ENCODE data around the gene OSM.

OSM gene

DNA sequence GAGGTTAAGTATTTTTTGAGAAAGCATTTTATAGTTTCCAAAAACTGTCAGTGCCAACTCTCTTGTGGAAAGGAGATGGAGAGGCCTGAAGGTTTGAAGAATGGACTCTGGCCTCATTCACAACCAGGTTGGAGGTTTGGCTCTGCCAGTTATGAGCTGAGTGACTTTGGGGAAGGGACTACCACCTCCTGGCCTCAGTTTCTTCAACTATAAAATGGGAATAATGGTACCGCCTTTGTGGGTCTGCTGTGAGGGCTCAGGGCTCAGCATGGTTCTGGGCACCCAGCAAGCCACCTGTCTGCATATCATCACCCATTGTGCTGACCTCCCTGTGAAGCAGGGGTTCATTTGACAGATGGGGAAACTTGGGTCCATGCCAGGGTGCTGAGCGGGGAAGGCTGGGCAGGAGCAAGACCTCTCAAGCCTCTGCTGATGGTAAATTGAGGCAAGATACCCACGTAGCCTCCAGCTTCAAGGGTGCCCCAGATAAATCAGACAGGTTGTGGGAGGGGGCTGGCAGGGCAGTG lies 16.5 kb downstream of the OSM start:
- in situ Hi-C loops (cut with MboI; ENCODE audit: low pct_unique_long_range_greater_than_20kb, low sequenced_read_pairs) = no loop called here
- no peak for DNase-seq

DNA sequence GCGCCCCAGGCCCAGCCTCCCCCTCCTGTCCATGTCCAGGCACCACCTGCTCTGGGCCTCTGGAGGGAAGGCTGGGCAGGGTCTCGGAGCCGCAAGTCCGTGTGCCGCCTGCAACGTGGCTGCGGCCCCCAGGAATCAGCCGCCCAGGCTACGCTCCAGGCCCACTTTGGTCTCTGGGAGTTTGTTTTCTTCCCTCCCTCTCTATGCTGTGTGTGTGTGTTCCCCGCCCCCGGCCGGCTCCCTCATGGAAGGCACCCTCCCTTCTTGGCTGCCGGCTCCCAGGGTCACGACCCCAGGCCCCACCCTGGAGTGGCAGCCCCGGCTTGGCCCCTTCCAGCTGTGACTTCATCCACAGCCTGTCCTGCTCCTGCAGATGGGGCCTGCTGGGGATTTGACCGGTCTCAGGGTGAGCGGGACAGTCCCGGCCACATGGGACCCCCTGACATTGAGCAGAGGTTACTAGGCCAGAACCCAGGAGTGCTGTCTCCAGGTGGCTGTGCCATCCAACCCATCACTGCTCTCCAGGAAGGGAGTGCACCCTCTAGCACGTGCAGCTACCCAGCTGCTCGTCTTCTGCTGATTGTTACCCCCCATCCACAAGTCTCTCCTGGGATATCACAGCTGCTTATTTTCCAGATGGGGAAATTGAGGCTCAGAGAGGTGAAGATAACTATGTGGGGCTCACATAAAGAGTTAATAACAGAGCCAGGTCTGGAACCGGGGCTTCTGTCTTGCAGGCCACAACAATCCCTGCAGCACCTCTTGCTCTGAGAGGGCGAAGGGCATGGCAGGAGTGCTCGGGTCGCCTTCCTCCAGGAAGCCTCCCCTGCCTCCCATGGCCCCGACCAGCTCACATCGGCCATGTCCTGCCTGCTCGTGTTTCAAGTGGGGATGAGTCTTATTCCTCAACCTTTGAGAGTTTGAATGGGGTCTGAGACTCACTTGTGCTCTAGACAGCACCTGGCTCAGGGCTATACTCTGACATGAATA lies 17.3 kb downstream of the OSM start:
- no peak for DNase-seq
- in situ Hi-C loops (cut with MboI; ENCODE audit: low pct_unique_long_range_greater_than_20kb, low sequenced_read_pairs) = no loop called here

DNA sequence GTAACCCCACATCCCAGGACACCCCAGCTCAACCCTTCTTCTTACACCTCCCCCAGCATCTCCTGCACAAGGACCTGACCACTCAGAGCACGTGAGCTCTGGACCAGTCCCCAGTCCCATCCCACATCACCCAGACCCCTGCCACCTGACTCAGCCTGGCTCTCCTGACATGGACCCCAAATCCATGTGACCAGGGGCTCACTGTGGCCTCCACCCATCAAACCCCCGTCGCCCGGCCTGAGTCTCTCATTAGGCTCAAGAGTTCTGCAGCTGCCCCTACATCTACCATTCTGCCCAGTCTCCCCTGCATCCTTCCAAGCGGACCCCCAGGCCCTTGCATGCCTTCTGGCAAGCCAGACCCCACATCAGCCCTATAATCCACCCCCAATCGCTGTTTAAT lies 18.2 kb downstream of the OSM start:
- in situ Hi-C loops (cut with MboI; ENCODE audit: low pct_unique_long_range_greater_than_20kb, low sequenced_read_pairs) = no loop called here
- no peak for DNase-seq

DNA sequence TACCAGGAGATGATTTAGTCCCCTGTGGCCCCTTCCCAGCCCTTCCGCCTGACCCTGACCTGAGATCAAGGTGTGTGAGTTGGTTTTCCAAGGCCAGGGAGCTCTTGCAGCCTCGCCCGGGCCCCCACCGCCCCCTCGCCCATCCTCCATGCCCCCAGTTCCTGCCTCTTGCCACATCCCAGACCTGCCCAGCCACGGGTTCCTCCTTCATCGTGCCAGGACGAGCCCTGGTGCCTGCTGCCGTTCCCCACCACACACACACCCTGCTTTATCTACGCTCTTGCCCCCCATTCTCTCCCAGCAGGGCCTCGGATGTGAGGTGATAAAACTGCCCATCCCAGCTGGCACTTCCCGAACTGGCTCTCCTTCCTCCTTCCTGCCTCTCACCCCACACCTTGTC lies 18.7 kb downstream of the OSM start:
- in situ Hi-C loops (cut with MboI; ENCODE audit: low pct_unique_long_range_greater_than_20kb, low sequenced_read_pairs) = no loop called here
- DNase-seq = no peak

DNA sequence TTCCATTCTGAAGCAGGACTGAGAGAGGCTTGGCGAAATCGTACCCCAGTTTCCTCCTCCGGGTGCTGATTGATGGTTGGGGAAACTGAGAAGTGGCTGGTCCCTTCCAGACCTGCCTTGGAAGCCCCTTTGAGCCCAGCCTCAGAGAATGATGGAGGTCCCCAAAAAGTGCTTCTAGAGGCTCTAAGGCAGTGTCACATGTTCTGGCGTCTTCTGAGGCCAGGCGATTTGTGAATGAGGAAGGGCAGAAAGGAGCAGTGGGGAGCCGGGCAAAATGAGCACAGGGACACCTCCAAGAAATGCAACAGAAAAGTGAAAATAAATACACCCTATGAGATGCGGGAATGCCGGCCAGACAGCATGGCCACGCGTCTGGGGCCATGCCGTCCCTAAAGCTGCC lies 19.1 kb downstream of the OSM start:
- in situ Hi-C loops (cut with MboI; ENCODE audit: low pct_unique_long_range_greater_than_20kb, low sequenced_read_pairs) = no loop called here
- no peak for DNase-seq

DNA sequence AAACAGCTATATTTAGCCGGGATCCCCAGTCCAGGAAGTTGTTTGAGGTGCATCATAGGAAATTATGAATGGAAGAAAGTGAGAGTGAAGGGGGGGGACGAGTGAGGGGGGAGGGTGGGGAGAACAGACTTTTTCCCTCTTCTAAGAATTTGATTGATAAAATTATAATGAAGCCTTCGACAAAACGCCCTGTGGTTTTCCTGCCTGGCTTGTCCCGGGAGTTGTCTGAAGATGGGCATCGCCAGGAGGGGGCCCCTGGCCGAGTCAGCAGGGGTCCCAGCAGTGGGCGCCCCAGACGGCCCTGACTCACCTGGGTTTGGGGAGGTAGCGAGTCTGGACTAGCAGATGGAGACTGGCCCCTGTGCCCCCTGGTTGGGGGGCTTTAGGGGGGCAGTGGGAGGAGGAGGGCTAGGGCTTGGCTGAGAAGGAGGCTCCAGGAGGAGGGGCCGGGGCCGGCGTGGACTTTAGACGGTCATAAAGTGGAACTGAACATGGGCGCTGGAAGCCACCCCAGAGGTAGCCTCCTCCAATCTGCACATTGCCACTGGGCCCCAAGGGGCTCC lies 19.8 kb downstream of the OSM start:
- in situ Hi-C loops (cut with MboI; ENCODE audit: low pct_unique_long_range_greater_than_20kb, low sequenced_read_pairs) = no loop called here
- DNase-seq = no peak

DNA sequence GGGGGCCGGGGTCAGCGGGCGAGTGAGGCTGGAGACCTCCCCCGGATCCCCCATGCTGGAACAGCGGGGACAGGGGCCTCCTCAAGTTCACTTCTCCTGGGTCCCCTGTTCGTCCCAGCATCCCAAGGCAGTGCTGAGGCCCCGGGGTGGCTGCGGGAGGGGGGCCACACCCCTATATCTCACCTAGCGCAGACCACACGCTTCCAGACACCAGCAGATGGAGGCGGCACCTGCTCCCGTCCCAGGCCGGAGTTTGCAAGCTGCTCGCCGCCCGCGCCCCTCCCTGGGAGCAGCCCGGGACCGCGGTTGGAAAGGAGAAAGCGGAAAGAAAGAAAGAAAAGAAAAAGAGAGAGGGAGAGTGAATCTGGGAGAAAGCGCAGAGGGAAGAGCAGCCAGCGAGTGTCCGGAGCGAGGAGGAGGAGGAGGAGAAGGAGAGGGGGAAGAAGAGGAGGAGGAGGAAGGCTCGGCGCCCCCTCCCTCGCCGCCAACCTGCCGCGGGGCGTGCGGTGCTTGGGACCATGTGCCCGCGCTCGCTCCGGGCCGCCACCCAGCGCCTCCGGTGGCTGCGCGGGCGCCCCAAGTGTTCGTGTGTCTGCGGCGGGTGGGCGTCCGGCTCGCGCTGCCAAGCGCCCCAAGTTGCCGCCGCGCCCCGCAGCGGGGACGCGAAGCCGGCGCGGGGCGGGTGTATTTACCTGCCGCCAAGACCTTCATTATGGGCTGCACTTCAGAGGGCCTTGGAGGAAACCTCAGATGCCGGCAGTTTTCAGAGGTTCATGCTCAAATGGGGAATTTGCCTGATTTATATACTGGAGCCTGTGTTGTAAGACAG lies 20.5 kb downstream of the OSM start, which contains the start of gene LIF:
Gene LIF, minus strand, starts transcription at position 775 of the 829 bp plus-strand sequence. Its CDS starts 64 bp downstream, at position 711.
- DNase-seq = peak; percentile 45
- in situ Hi-C loops (cut with MboI; ENCODE audit: low pct_unique_long_range_greater_than_20kb, low sequenced_read_pairs) = no loop called here

DNA sequence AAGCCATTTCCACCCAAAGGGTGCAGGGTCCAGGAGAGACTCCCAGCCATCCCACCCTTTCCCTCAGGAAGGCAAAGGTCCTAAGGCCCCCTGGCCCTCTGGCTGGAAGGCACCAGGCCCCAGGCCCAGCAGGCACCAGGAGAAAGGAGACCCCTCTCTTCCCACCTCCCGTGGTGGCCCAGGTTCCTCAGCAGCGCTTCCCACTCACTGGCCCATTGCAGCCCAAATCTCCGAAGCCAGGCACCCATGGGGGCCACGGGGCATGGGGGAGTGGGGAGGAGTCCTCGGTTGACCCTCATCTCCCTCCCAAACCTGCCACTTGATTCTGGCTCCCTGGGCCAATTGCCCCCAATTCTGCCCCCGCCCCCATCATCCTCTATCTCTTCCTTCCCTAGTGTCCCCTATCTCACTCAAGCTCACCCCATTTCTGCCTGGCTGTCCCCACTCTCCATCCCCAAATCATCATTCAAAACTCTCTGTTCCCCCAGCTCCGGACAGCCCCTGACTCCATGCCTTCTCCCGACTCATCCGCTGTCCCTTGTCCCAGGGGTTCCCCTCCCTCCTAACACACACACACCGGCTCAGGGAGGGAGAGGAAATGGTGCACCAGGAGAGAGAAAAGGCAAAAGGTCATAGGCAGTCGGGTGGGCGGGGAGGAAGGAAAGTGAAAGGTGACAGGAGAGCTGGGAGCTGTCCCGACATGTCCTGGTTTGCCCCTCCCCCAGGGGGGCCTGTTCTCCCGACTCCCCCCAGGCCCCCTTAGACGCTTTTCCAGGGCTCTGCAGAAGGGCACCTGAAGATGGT lies 21.3 kb downstream of the OSM start:
- in situ Hi-C loops (cut with MboI; ENCODE audit: low pct_unique_long_range_greater_than_20kb, low sequenced_read_pairs) = no loop called here
- DNase-seq = no peak

DNA sequence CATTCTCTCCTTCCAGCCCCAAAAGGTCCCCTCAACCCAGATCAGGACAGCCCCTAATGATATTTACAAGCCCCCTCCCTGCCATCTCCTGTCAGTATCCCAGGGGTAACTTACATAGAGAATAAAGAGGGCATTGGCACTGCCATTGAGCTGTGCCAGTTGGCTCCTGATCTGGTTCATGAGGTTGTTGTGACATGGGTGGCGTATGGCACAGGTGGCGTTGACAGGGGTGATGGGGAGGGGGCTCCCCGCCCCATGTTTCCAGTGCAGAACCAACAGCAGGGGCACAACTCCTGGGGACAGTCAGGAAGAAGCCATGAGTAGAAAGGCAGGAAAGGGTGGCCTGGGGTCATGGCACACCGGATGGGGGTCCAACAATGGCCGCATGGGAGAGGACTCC lies 22.0 kb downstream of the OSM start:
- in situ Hi-C loops (cut with MboI; ENCODE audit: low pct_unique_long_range_greater_than_20kb, low sequenced_read_pairs) = no loop called here
- no peak for DNase-seq

DNA sequence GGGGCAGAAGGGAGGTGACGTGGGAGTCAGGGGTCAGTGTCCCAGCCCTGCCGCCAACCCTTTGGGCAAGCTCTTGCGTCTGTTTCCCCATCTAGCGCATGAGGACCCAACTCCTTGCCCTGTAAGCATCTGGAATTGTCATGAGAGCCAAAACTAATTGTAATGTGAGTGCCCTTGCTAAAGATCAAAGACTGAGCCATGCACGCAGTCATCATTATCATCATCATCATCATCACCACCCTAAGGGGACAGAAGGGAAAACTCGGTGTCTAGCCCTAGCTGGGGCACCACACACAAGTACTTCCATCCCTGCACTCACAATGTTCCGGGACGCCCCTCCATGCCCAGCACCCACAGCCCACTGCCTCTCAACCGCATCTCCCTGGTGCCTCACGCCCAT lies 22.6 kb downstream of the OSM start:
- in situ Hi-C loops (cut with MboI; ENCODE audit: low pct_unique_long_range_greater_than_20kb, low sequenced_read_pairs) = no loop called here

DNA sequence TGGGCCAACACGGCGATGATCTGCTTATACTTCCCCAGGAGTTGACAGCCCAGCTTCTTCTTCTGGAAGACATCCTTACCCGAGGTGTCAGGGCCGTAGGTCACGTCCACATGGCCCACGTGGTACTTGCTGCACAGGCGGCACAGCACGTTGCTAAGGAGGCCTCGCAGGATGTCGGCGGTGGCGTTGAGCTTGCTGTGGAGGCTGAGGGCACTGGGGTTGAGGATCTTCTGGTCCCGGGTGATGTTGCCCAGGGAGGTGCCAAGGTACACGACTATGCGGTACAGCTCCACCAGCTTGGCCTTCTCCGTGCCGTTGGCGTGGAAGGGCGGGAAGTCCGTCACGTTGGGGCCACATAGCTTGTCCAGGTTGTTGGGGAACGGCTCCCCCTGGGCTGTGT lies 23.0 kb downstream of the OSM start:
- in situ Hi-C loops (cut with MboI; ENCODE audit: low pct_unique_long_range_greater_than_20kb, low sequenced_read_pairs) = no loop called here

More for the DNA sequence above, 22.6 kb downstream of the OSM start:
- DNase-seq = no peak

DNA sequence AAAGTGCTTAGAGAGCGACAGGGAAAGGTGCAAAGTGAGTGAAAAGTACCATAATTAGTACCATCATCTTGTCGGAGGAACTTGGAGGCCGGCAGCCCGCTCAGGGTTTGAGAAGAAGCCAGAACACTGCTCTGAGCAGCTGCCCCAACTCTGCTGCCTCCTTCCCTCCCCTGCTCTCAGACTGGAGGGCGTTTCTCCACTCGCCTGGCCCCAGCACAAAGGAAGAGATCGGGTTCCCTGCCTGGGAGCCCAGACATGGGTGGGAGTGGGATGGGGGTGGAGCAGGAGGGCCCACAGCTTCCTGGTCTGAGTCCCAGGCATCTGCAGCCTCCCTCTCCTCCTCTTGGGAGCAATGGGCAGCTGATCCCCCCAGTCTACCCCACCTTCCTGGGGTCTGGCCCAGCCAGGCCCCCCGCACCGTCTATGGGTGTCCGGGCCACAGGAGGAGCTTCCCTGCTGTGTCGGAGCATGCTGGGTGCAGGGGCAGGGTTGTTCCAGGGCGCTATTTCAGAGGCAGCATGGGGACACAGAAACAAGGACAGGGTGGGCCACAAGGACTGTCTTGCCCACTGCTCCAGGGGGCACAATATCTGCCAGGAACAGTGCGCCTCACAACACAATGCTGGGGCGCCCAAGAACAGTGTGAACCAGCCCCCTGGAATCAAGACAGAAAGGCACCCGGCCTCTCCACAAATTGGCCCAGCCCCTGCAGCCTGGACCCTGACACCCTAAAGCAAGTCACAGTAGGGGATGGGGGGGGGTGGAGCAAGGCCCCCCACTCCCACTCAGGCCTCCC lies 24.9 kb downstream of the OSM start:
- in situ Hi-C loops (cut with MboI; ENCODE audit: low pct_unique_long_range_greater_than_20kb, low sequenced_read_pairs) = no loop called here
- no peak for DNase-seq

More for the DNA sequence above, 23.0 kb downstream of the OSM start:
- DNase-seq = no peak

DNA sequence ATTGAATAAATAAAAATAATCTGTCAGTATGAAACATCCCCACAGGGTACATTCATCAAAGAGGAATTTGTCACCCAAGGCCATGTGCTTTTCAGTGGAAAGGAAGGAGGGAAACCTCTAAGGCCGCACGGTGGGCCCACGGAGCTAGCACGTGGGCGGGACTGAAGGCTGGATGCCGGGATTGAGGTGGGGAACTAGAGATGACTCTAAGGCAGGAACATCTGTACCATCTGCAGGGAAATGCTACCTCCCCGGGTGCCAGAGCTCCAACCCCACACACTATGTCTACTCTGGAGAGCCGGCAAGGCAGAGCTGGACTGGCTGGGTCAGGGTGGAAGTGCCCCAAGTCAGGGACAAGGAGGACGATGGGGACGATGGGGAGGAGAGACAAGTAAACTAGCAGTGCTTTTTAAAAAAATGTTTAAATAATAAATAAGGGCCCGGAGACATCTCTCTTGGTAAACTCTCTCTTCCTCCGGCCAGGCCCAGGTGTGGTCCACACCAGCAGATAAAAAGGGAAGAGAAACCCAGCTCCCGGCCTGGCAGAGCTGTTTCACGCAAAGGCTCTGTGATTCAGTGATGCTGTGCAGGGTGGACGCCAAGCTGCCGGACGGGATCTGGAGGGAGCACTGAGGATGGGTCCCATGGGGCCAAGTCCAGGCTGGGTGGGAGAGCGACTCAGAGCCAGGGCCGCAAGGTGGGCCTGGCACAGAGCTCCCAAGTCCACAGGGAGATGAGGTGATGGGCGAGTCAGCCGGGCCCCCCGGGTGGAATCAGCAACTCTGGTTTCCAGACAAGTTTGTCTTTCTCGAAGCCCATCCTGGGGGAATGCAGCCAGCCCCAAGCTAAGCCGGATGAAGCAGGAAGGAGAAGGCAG lies 25.9 kb downstream of the OSM start:
- in situ Hi-C loops (cut with MboI; ENCODE audit: low pct_unique_long_range_greater_than_20kb, low sequenced_read_pairs) = no loop called here
- DNase-seq = no peak

DNA sequence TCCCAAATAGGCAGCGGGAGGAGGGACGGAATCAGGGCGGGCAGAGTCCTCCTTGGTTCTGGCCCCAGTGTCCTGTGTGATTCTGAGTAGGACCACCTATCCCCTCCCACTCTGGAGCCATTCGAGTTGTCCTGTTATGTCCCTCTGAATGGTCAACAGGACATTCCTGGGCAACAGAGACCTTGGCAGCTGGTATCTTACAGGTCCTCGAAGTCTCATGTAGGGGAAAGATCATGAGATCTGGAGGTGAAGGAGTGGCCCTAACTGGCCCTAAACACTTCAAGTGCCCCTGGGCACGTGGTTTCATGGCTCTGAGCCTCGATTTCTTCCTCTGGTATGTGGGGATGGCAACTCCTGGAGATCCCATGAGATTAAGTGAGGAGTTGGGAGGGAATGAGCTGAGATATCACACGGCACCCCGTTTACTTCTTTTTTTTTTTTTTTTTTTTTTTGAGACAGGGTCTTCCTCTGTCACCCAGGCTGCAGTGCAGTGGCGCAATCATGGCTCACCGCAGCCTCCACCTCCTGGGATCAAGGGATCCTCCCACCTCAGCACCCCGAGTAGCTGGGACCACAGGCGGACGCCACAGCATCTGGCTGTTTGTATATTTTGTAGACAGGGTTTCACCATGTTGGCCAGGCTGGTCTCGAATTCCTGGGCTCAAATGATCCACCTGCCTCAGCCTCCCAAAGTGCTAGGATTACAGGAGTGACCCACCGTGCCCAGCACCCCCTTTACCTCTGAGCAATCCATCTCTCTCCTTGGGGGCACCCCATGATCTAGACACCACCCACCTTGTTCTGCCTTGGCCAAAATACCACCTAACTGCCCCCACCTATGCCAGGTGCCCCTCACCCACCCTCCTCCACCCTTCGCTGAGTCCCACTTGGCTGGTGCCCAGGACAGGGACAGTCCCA lies 26.9 kb downstream of the OSM start:
- DNase-seq = no peak
- in situ Hi-C loops (cut with MboI; ENCODE audit: low pct_unique_long_range_greater_than_20kb, low sequenced_read_pairs) = no loop called here

DNA sequence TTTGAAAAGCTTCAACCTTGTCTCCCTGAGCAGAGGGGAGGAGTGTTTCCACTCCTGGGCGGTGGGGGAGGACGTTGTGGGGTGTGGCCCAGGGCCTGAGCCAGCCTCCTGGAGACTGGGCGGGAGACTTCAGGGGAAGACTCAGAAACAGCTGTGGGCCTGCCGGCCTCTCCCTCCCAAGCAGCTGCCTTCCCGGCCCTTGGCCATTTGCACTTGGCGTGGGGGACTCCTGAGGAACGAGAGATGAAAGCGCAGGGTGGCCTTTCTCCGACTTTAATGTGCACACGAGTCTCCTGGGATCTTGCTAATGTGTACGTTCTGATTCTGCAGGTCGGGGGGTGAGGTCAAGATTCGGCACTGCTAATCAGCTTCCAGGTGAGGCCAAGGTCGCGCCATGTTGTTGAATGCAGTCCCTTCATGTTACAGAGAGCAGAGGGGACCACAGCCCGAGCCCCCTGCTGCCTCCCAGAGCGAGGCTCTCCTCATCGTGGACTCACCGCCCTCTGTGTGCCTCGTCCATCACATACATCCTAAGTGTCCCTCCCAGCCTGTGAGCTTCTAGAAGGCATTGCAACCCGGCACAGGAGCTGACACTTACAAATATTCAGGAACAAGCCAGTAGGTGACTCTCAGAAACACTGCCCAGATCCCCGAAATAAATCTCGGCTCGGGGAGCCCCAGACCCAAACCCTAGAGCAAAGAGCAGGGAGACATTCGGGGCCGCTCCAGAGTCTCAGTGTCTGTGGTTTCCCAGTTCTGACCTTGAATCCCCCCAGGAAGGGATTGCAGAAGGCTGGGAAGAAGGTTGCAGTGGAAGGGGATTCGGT lies 27.8 kb downstream of the OSM start:
- in situ Hi-C loops (cut with MboI; ENCODE audit: low pct_unique_long_range_greater_than_20kb, low sequenced_read_pairs) = no loop called here
- no peak for DNase-seq
